Lung microvascular endothelial cell (primary cell): ENCODE data around the gene CPA5. TPM values are rescaled to one million over a fixed set of nuclear protein-coding genes. Genes with fewer than 3 reads are reported as not detected.
"Not testable (repeated sequence)": the region's sequence is repeated elsewhere in the genome, so short reads cannot be mapped to it uniquely, and the experiment has no call there.

Experiments
- DNase-seq, 2 donors: peaks; one replicate each; pipeline versions ENCODE4 v3.0.0 to v3.0.0-alpha.2; 2010; ENCODE audit warnings: low read depth in 2 of 2
- total RNA-seq: library from RNA; depleted of rRNA; stranded (reverse); fragments of >200 nt; gene quantifications from 2 replicates; pipeline ENCODE4 v1.2.1, GENCODE V29; 2014

Gene CPA5
- total RNA-seq, 1 donor from 2014 or later, result not detected

GRCh38 chr7:130358471-130358870 lies 13.9 kb downstream of the CPA5 start:
- no peak for DNase-seq

DNA sequence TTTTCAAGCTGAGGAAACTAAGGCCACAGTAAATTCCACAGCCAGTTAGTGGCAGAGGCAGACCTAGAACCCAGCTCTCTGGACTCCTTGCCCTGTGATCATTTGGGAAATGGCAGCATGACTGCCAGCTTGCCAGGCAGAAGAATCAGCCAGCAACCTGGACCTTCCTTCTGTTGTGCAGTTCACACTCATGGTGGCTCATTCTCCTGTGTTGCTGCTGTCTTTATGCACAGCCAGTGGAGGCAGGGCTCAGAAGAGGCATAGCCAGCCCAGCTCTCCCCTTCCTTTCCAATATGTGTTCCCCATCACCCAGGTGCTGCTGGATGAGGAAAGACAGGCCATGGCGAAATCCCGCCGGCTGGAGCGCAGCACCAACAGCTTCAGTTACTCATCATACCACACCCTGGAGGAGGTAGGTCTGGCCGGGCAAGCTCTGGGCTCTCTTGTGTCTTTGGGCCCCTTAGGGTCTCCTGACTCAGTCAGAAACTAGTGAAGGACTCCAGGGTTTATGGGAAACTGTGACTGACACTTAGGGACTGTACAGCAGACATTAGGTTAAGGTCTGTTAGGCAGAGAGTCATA lies 14.8 kb downstream of the CPA5 start:
- no peak for DNase-seq

DNA sequence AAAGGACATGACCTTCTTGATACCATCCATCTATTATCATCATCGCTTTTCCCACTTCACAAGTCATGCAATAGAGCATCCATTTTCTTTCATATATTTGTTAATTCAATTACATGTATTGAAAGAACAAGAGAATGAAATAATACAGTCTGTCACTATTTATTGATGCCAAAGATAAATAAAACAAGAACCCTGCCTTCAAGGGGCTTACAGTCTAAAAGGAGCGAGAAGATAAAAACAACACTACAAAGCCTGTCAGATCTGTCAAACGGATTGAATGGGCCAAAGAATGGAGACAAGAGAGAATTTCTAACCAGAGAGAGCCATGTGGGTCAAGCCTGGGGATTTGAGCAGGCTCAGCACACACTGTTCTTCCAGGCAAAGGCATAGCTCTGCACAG lies 15.9 kb downstream of the CPA5 start:
- no peak for DNase-seq

GRCh38 chr7:130361681-130362080 lies 17.1 kb downstream of the CPA5 start:
- DNase-seq, result no peak

- no peak for DNase-seq
Measured at GRCh38 chr7:130362251-130362816, 17.7 kb downstream of the CPA5 start.

DNA sequence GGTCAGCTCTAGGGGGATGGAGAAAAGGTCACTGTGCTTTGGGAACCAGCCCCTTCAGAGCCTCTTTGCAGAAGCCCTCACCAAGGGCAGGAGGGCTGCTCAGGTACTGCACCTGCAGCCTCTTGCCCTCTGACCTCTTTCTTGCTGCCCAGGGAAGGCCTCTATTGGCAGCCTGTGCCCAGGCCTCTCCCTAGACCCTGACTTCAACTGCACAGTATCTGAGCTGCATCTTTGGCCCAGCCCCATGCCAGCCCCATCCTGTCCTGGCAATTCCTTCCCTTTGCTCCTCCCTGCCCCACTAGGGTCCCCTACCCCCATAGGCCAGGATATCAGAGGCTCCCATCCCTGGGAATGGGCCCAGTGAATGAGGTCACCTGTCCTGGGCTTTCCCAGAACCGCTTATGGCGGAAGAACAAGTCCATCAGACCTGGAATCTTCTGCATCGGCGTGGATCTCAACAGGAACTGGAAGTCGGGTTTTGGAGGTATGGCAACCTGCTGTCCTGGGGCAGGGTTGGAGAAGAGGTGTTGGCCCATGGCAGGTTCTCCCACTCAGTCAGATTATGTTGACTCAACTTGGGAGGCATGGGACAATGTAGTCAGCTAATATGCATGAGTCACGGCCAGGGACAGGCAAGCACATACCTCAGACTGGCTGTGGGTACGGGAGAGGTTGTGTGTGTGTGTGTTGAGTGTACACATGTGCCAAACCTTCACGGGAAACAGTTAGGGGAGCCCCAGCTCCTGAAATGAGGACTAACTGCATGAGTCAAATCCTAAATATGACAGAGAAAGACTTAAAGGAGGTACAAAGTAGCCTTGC lies 18.6 kb downstream of the CPA5 start:
- peak; percentile 58 to 66 for DNase-seq

- no peak for DNase-seq
Measured at GRCh38 chr7:130364451-130364850, 19.8 kb downstream of the CPA5 start.

GRCh38 chr7:130365088-130365487 lies 20.5 kb downstream of the CPA5 start:
- DNase-seq, result no peak

GRCh38 chr7:130365511-130366441 lies 21.2 kb downstream of the CPA5 start:
- no peak for DNase-seq

GRCh38 chr7:130366564-130366963 lies 21.9 kb downstream of the CPA5 start:
- no peak for DNase-seq

DNA sequence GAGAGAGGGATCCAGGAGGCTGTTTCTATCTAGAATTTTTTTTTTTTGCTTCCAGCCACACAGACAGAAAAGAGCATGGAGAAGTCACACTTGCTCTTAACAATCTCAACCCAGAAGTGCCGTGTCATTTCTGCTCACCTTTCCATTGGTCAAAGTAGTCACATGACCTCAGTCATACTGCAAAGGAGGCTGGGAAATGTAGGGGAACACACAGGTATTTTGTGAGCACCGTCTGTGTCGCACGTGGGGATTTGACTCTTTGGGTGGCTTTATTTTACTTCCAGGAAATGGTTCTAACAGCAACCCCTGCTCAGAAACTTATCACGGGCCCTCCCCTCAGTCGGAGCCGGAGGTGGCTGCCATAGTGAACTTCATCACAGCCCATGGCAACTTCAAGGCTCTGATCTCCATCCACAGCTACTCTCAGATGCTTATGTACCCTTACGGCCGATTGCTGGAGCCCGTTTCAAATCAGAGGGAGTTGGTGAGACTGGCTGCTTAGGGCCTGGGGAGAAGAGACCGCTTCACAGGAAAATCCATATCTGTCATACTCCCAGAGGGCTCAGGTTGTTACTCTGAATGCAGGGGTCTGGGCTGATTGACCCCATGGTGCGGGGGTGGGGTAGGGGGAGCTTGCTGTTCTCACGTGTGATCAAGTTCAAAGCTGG lies 22.6 kb downstream of the CPA5 start:
- no peak for DNase-seq

DNA sequence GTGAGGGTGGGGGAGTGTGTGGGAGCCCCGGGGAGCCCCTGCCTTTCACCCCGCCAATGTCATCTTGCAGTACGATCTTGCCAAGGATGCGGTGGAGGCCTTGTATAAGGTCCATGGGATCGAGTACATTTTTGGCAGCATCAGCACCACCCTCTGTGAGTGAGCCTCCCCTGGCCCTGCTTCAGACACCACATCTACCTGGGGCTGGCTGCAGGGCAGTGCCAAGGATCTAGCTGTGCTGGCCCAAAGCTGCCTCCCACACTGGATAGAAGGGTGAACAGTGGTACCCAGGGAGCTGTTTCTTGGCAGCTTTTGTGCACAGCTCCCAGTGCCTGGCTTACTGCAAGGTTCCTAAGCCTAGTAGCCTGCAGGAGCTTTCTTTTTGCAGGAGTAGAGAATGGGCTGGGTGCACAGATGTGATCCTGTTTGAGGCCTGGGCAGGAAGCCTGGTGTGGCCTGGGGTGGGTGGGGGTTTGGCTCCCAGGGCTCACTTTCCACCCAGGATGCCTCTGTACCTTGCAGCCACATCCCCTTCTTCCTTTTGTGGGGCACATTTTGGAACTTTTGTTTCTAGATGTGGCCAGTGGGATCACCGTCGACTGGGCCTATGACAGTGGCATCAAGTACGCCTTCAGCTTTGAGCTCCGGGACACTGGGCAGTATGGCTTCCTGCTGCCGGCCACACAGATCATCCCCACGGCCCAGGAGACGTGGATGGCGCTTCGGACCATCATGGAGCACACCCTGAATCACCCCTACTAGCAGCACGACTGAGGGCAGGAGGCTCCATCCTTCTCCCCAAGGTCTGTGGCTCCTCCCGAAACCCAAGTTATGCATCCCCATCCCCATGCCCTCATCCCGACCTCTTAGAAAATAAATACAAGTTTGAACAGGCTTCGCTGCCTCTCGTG lies 23.5 kb downstream of the CPA5 start:
- no peak for DNase-seq

- peak; percentile 56 to 64 for DNase-seq
Measured at GRCh38 chr7:130369110-130369711, 24.6 kb downstream of the CPA5 start.

DNA sequence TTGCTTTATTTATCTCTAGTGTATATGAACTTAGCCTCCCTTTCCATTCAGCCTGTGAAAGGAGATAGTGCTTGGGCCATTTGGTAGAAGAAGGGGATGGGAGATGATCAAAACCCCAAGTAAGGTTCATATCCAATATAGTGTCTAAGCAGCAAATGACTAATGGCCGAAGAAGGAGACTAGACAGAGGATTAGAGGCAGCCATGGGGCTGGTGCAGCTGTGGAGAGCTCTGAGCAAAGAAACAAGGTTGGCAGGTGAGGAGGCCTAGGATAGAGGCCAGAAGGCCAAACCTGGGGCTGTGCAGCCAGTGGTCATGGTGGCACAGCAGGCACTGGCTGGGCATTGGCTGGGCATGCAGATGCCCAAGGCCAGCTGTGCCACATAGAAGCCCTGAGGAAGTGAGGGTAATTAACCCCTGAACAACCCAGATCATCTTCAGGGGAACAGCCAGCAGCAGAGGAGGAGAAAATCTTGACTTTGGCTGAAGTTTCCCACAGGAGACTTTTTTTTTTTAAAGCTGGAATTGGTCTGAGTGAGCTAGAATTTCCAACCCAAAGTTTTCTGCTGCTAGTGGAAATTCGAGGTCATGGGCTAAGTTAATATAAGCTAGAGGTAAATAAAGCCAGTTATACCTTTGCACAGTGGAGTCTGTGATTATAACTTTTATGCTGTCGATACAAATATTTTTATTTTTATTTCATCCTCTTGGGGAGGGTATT lies 25.4 kb downstream of the CPA5 start:
- DNase-seq, result peak in 1 of 2 donors; percentile 61

- no peak for DNase-seq
Measured at GRCh38 chr7:130371046-130371445, 26.4 kb downstream of the CPA5 start.

DNA sequence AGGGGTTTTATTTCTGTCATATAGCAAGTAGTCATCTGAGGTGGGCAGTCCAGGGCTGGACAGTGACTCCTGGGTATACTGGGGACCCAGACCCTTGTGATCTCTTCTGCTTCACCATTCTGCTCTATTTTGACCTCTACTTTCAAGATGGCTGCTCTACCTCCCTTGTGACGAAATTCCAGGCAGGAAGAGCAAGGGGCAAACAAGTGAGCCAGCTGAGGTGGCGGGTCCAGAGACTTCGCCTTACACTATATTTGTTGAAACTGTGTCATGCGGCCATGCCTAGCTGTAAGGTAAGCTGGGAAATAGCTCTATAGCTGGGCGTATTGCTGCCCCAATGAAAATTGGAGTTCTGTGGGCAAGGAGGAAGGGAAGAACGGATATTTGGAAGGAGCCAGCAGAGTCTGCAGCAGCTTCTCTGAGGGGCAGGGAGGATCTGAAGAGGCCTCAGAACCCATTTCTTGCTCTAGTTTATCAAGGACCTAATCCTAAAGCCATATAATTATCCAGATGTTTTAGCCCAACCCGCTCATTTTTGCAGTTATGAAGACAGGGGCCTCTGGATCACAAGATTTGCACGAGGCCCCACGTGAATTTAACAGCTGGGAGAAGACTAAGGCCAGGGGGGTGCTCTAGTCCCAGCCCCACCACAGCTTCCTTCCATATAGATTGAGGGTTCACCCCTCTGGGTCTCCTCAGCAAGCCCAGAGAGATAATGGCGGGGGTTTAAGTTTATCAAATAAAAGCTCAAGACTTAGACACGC lies 28.0 kb downstream of the CPA5 start:
- DNase-seq, result no peak

GRCh38 chr7:130374507-130374906 lies 29.9 kb downstream of the CPA5 start:
- no peak for DNase-seq

DNA sequence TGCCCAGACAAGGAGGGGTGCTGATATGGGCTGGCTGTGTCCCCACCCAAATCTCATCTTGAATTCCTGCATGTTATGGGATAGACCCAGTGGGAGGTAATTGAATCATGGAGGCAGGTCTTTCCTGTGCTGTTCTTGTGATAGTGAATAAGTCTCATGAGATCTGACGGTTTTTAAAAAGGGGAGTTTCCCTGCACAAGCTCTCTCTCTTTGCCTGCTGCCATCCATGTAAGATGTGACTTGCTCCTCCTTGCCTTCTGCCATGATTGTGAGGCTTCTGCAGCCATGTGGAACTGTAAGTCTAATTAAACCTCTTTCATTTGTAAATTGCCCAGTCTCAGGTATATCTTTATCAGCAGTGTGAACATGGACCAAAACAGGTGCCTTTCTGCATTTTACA lies 31.8 kb downstream of the CPA5 start:
- not testable (repeated sequence) for DNase-seq
